Adrenal gland (tissue), 5 donors: Measurements from ENCODE around the gene F12.

Source experiments
- POLR2A ChIP-seq, 2 donors: fragments of 450-650 bp; IDR thresholded peaks; one replicate each; pipeline ENCODE4 v1.6.1; 2017; ENCODE audit warnings: antibody characterized with exemption in 2 of 2, mild to moderate bottlenecking in 2 of 2, moderate library complexity in 1 of 2
- TF ChIP-seq, protein P1 (sequence below), 6 experiments: fragments of 450-650 bp in 4 of 6; fragments of 200-600 bp in 2 of 6; sonication (generic) in 1 of 6; IDR thresholded peaks; 1 replicate in 5 of 6; 2 replicates in 1 of 6; pipeline versions ENCODE4 v1.5.1 to v1.8.0; 2016 to 2021; ENCODE audit warnings: antibody characterized with exemption in 6 of 6, mild to moderate bottlenecking in 2 of 6, moderate library complexity in 1 of 6
- donor health status: DM: no; HTN: no; CAD: no.

DNA sequence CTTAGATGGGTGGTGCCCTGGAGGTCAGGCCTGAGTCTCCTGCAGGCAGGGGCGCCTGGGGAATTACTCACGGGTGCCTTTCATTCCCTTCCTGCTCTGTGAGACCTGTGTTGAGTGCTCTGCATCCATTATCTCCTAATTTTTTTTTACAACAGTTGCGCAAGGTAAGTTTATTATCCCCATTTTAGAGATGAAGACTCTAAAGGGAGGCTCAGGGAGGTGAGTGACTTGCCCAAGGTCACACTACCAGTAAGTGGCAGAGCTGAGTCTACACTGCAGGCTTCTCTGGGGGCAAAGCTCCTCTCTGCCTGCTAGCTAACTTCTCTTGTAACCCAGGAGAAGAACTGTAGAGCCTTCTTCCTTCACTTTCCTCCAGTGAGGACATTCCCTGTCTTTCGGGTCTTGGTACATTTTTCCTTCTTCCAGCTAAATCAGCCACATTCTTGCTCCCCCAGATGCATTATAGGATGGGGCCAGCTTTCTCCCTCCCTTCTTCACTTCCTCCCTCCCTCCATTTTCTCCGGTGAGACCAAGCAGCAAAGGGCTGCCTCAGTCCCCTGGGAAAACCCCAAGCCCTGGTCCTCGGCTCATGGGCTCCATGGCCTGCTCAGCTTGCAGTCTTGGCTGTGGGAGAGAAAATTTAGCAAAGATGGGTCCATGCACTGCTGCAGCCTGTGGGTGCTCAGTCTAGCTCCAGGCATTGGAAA is 39.0 kb upstream of the F12 start:
- TF ChIP-seq, protein P1, sequence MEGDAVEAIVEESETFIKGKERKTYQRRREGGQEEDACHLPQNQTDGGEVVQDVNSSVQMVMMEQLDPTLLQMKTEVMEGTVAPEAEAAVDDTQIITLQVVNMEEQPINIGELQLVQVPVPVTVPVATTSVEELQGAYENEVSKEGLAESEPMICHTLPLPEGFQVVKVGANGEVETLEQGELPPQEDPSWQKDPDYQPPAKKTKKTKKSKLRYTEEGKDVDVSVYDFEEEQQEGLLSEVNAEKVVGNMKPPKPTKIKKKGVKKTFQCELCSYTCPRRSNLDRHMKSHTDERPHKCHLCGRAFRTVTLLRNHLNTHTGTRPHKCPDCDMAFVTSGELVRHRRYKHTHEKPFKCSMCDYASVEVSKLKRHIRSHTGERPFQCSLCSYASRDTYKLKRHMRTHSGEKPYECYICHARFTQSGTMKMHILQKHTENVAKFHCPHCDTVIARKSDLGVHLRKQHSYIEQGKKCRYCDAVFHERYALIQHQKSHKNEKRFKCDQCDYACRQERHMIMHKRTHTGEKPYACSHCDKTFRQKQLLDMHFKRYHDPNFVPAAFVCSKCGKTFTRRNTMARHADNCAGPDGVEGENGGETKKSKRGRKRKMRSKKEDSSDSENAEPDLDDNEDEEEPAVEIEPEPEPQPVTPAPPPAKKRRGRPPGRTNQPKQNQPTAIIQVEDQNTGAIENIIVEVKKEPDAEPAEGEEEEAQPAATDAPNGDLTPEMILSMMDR (IDR thresholded peaks at IDR 0.05) = no peak
- TF ChIP-seq POLR2A (IDR thresholded peaks at IDR 0.05) = no peak
